HG03097 (cell line): Measurements from ENCODE around the gene THUMPD3.

Experiments
- ATAC-seq: cut with Tn5 transposase; IDR thresholded peaks from one replicate; pipeline ENCODE4 v1.9.1; 2021; ENCODE audit not compliant: unreplicated experiment, low FRiP score

Gene THUMPD3

DNA sequence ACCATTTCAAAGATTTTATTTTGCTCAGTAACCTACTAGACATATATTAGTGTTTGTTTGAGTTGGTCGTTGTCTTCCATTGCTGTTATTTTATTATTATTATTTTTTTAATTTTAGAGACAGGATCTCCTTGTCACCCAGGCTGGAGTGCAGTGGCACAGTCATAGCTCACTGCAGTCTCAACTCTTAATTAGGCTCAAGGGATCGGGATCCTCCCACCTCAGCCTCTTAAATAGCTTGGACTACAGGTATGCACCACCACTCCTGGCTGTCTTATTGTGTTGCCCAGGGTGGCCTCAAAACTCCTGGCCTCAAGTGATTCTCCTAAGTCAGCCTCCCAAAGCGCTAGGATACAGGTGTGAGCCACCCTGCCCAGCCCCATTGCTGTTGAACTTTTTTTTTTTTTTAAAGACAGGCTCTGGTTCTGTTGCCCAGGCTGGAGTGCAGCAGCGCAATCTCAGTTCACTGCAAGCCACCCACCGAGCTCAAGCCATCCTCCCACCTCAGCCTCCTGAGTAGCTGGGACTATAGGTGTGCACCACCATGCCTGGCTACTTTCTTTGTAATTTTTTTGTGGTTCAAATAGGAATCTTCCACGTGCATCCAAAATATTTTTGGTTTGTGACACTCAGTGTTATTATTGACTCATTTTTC lies 52.8 kb downstream of the THUMPD3 start:
- no peak for ATAC-seq

- no peak for ATAC-seq
Observed at GRCh38 chr3:9416139-9416780, 53.4 kb downstream of the THUMPD3 start.

DNA sequence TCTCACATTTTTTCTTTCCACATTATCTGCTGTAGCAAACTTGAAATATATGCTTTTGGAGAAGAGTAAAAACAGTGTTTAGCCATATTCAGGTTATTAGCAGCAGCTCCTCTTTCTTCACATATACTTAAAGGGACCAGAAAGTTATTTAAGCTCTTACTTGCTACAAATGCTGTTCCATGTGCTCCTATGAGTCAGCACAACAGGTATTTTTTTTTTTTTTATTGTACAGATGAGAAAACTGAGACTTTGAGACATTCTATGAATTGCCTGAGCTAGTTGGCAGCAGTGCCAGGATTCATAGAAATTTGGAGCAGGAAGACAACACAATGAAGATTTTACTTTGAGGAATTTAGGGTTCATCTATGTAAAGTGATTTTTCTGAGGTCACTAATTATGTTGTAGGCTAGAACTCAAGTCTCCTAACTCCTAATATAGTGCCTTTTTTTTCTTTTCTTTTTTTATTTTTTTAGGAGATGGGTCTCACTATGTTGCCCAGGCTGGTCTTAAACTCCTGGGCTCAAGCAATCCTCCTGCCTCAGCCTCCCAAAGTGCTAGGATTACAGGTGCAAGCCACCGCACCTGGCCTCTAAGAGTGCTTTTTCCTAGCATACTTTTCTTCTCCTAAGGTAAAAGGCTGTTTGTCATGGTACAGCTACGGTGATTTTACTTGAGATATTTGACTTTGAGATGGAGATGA lies 58.1 kb downstream of the THUMPD3 start:
- no peak for ATAC-seq

GRCh38 chr3:9422712-9423424 lies 60.0 kb downstream of the THUMPD3 start:
- ATAC-seq, result no peak

DNA sequence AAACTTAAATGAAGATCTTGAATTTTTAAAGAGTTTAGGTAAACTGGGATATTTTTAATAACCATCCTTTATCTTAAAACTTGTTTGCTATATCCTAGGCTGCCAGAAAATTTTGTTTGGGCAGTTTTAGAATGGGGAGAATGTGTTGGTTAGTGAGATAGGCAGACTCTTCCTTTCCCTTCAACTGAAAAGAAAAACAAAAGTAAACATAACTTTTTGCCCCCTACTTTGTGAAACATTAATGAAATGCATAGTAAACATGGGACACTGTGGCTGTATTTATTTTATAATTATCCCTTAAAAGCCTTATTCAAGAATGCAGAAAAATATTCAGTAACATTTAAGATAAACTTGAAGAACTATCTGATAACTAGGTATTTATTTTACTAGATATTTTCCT lies 65.6 kb downstream of the THUMPD3 start:
- ATAC-seq, result no peak

DNA sequence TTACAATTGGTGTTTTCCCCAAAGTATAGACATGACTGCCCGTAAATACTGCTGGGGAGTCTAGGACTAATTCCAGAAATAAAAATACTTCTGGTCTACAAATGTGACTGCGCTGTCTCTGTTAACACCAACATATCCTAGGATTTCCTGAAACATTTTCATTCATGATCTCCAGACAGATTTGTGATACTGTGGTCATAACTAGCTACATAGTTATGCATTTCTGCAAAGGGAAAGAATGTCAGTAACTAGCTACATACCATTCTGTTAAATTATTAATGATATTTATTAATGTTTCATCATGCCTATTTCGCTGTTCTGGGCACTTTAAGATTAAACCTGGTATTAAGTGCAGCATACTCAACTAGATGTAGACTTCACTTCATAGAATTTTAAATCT lies 67.9 kb downstream of the THUMPD3 start:
- ATAC-seq, result no peak

GRCh38 chr3:9433627-9434521 lies 71.0 kb downstream of the THUMPD3 start:
- no peak for ATAC-seq

- no peak for ATAC-seq
Observed at GRCh38 chr3:9435316-9435715, 72.5 kb downstream of the THUMPD3 start.
